GM19043 (cell line): Measurements from ENCODE around the gene FBLN1.
"Not testable (repeated sequence)": the region's sequence is repeated elsewhere in the genome, so short reads cannot be mapped to it uniquely, and the experiment has no call there.

Source experiments
- ATAC-seq: cut with Tn5 transposase; IDR thresholded peaks from one replicate; pipeline ENCODE4 v1.9.1; 2021; ENCODE audit warnings: low read depth; ENCODE audit not compliant: unreplicated experiment

The FBLN1 gene

GRCh38 chr22:45502215-45503049 lies at the start of gene FBLN1:
Gene FBLN1 (plus strand): TSS chr22:45502883. CDS start chr22:45502986, 103 bp downstream.
- ATAC-seq = no peak

GRCh38 chr22:45453764-45454163 lies 48.9 kb upstream of the FBLN1 start:
- ATAC-seq = no peak

GRCh38 chr22:45454275-45454674 lies 48.4 kb upstream of the FBLN1 start:
- no peak for ATAC-seq

- ATAC-seq = no peak
These were observed 47.5 kb upstream of the FBLN1 start for GRCh38 chr22:45455212-45455611.

- no peak for ATAC-seq
These were observed 47.1 kb upstream of the FBLN1 start for GRCh38 chr22:45455621-45456020.

GRCh38 chr22:45456811-45457210 lies 45.9 kb upstream of the FBLN1 start:
- ATAC-seq = no peak

- ATAC-seq = no peak
These were observed 44.2 kb upstream of the FBLN1 start for GRCh38 chr22:45458532-45458931.

GRCh38 chr22:45459235-45459634 lies 43.4 kb upstream of the FBLN1 start:
- ATAC-seq = no peak

GRCh38 chr22:45460288-45461109 lies 42.2 kb upstream of the FBLN1 start:
- no peak for ATAC-seq

GRCh38 chr22:45462034-45462655 lies 40.5 kb upstream of the FBLN1 start:
- no peak for ATAC-seq

- ATAC-seq = not testable (repeated sequence)
These were observed 39.0 kb upstream of the FBLN1 start for GRCh38 chr22:45463691-45464090.

- no peak for ATAC-seq
These were observed 37.0 kb upstream of the FBLN1 start for GRCh38 chr22:45465633-45466032.

GRCh38 chr22:45468872-45469271 lies 33.8 kb upstream of the FBLN1 start:
- no peak for ATAC-seq

- ATAC-seq = no peak
These were observed 33.2 kb upstream of the FBLN1 start for GRCh38 chr22:45469281-45470073.

- no peak for ATAC-seq
These were observed 31.8 kb upstream of the FBLN1 start for GRCh38 chr22:45470871-45471270.

GRCh38 chr22:45472426-45472825 lies 30.3 kb upstream of the FBLN1 start:
- ATAC-seq = no peak

- ATAC-seq = no peak
These were observed 29.0 kb upstream of the FBLN1 start for GRCh38 chr22:45473626-45474237.

- no peak for ATAC-seq
These were observed 27.5 kb upstream of the FBLN1 start for GRCh38 chr22:45475063-45475747.

- no peak for ATAC-seq
These were observed 26.7 kb upstream of the FBLN1 start for GRCh38 chr22:45475851-45476514.
